ENCODE measurements around the gene NSG1.

DNA sequence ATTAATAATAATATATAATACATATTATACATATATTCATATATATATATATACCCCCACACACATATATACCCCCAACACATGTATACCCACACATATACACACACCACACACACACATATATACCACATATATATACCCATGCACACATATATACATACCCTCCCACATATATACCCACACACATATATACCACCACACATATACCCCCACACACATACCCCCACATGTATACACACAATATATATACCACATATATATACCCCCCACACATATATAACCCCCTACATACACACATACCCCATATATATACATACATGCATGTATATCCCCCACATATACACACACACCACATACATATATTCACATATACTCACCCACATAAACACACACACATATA lies 52.0 kb downstream of the NSG1 start:
- TF ChIP-seq TAF1 (IDR thresholded peaks at IDR 0.05; ENCODE audit: borderline replicate concordance, insufficient read depth, low read length) (no peak), SIN3A (IDR thresholded peaks at IDR 0.05; ENCODE audit: borderline replicate concordance, insufficient read depth, low read length) (no peak), POLR2AphosphoS5 (IDR thresholded peaks at IDR 0.05; ENCODE audit: low read depth, low read length) (no peak)
